Suppressor macrophage treated with lipopolysaccharide for 4 hours (primary cell): Measurements from ENCODE around the gene TNFAIP8L3.
"Not testable (repeated sequence)": the region's sequence is repeated elsewhere in the genome, so short reads cannot be mapped to it uniquely, and the experiment has no call there.

Experiments used
- DNase-seq: peaks from one replicate; pipeline ENCODE4 v3.0.0-alpha.2; 2020

The TNFAIP8L3 gene

DNA sequence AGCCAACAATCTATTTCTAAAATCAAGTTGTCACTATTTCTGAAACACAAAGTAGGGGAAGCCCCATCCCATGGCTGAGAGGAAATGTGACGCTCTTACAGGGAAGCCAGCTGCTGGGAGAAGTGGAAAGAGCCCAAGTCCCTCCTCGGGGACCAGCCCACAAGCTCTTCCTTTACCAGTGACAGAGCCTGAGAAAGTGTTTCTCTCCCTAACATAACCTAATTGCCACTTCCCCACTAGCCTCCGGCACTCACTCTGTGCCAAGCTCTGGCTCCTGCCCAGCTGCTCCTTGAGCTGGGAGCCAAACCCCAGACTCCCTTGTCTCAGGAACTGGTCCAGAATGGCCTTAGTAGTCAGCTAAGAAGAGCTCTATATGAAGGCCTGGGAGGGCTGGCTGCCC lies 42.9 kb downstream of the TNFAIP8L3 start:
- DNase-seq, result peak; percentile 77

DNA sequence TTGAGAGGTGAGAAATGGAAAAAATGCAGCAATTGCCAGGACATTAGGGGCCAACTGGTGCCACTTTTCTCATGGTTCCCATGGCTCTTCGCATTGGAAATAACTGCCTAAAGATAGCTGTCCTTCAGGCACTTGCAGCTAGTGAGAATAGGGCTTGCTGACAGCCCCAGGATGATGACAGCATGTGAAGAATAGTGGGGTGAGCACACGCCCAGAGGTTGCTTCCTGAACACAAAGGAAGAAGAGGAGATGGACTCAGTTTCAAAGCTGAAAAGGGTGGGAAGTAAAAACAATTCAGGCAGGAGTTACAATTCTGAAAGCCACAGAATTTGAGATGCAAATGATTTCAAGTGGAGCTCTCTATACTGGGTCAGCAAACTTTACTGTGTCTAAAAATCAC lies 45.6 kb downstream of the TNFAIP8L3 start:
- peak; percentile 33 for DNase-seq

DNA sequence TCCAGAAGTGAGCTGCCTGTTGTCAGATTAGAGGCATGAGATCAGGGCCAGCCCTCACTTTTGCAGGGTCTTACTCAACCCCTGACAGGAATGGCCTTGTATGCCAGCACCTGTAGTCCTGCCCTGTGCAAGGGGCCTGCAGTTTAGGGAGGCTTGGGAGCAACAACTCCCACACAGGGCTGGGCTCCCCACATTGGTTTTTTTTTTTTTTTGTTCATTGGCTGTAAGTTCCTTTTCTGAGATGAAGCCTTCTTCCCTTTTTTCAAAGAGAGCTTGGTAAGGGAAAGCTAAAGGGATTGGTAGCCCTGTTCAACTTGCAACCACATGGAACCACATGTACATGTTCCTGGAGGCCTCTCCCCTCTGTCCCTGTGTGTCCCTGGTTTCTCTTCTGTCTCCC lies 46.4 kb downstream of the TNFAIP8L3 start:
- DNase-seq, result peak; percentile 51

DNA sequence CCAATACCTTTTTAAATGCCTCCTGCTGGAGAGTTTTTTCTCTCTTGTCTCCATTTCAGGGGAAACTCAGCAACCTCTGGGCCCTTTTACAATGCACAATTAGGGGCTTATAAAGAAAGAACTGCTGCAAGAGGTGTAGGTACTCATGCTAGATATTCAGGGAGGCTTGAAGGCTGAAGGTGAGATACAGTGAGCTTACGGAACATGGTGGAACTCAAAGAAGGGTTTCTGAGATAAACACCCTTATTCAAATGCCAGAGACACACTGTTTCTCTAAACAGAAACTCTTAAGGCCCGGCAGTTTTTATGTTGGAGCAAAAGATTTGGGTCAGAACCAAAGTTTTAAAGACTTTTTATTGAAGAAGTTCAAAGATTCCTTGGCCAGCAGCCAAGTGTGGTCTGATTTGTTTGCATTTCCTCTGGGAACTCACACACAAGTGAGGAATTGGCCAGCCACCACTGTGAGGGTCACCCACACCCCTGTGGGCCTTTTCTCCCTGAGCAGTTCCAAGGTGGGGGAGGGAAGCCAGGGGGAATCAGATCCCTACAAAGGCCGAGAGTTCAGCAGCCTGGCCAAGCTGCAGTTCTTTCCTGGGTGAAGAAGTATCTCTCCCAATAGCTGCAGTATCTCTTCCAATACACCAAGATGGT lies 47.8 kb downstream of the TNFAIP8L3 start:
- no peak for DNase-seq

DNA sequence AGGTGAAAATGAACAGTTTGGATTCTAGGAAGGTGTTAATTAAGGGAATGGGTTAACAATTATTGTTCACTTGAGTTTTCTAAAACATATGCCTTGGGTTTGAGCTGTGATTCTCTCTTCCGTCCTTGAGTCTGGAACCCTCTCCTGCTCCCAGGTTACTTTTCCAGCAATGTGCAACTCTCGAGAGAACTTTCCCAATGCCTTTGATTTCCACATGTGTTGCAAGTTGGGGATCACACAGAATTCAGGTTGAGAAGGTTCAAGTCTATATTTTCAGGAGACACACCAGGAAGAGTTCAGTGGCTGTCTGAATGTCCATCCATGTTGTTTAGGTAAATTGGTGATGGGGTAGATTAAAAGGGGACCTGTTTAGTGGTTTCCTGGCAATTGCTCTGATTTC lies 48.7 kb downstream of the TNFAIP8L3 start:
- no peak for DNase-seq

DNA sequence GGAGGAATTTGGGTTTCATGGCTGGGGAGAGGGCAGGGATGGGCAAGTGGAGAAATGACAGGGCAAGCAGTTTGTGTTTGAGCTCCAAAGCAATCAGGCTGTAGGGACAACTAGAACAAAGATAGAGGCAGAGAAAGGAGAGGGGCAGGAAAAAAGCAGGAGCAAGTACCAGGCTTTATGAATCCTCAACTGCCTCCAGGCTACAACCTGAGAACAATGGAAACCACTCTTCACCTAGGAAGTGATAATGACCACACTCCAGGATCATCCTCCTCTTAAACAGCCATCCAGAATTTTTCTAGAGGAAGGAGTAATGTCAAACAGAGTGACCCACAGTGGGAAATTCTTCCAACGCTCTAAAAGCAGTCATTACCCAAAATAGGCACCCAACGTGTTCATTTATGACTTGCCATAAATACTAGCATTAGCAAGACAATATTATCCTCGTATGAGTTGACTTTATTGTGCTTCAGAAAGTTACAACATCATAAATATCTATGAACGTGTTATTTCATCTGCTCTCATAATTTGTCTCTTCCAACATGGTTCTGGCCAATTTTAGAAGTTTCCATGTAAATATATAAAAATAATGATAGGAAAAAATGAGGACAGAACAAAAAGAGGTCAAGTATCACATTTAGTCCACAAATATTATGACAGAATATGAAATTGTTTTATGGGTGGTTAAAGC lies 50.5 kb downstream of the TNFAIP8L3 start:
- DNase-seq, result no peak

DNA sequence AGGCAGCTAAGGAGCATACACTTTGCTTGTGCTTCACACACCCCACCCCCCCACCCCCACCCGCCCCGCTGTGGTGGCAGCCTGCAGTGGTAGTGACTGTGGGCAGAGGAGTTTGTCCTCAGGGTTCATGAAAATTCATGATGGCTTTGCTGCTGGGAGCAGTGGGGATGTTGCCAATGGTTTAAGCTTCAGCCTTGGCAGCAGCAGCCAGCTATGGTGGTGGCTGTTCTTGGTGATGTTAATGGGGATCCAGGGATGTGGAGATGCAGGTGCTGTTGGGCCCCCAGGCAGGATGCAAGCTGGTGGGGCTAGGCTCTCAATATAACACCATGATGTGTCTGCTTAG lies 55.8 kb downstream of the TNFAIP8L3 start:
- DNase-seq, result no peak

DNA sequence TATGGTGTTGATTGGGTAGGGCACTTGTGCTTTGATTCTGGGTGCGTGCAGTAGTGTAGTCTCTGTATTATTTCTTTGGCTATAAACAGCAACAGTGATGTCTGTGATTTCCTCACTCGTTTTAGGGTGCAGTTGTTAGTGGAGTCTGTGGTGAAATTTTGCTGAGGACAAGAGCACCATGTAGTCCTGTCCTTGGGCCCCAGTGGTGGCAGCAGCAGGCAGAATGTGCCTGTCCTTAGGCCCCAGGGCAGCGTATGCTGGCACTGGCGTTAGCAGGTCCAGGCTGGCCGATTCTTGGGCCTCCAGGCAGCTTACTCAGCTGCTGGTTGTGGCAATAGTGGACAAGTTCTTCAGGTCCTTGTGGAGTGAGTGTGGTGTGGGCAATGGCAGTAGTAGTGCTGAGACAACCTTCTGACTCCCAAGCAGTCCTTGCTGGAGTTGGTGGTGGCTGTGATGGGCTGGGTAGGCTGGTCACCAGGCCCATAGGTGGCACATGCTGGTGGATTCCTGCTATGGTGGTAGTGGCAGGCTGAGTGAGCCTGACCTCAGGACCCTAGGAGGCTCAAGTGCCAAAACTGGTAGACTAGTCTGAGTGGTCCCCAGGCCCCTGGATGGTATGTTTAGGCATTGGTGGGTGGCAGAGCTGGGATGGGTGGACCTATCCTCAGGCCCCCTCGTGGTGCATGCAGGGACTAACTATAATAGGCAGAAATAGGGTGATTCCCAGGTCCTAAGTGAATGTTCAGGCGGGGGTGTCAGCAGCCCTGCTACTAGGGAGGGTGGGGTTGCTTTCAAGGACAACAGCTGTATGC lies 56.3 kb downstream of the TNFAIP8L3 start:
- DNase-seq, result no peak

DNA sequence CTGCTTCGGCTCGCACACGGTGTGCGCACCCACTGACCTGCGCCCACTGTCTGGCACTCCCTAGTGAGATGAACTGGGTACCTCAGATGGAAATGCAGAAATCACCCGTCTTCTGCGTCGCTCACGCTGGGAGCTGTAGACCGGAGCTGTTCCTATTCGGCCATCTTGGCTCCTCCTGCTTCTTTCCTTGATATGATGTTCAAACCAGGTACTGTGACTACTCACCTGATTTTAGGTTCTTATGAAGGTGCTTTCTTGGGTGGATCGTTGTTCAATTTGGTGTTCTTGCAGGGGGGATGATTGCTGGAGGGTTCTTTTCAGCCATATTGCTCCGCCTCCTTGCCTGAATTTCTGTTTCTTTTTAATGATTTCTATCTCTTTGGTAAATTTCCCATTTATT lies 57.2 kb downstream of the TNFAIP8L3 start:
- DNase-seq, result not testable (repeated sequence)

DNA sequence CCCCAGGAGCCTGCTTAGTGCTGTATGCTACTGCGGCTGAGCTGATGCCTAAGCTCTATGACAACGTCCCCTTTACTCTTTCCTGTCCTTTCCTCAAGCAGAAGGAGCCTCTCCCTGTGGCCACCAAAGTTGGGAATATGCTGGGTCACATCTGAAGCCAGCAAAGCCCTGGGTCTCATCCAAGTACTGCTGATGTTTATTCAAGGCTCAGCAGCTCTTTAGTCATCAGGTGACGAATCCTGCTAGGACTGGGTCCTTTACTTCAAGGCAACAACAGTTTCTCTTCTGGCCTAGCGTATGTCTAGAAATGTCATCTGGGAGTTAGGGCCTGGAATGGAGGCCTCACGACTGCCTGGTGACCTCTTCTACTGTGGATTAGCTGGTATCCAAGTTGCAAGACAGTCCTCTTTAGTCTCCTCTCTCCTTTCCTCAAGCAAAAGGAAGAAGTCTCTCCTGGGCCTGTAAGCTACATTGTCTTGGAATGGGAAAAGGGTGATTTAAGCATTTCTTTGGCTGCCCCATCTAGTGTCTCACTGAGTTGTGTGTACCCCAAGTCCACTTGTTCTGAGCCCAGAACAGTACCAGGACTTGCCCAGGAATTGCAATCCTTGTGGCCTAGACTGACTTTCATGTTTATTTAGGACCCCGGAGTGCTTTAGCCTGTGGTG lies 63.9 kb downstream of the TNFAIP8L3 start:
- DNase-seq, result no peak

DNA sequence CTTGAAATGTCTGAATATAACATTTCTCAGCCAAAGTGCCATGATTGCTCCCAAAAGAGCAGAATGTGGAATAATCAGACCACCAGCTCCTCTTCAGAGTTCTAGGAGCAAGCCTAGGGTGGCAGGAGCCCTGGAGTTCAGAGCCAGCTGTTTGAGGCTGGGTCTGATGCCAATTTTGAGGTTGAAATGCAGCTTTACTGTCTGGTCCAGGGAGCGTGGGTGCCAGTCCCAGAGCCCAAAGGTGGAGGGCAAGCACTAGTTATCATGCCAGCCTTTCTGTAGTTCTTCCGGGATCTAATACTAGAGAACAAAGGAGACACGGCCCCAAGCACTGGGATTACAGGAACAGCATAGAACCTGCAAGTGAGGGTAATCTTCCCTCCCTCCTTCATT lies 69.3 kb downstream of the TNFAIP8L3 start:
- no peak for DNase-seq

DNA sequence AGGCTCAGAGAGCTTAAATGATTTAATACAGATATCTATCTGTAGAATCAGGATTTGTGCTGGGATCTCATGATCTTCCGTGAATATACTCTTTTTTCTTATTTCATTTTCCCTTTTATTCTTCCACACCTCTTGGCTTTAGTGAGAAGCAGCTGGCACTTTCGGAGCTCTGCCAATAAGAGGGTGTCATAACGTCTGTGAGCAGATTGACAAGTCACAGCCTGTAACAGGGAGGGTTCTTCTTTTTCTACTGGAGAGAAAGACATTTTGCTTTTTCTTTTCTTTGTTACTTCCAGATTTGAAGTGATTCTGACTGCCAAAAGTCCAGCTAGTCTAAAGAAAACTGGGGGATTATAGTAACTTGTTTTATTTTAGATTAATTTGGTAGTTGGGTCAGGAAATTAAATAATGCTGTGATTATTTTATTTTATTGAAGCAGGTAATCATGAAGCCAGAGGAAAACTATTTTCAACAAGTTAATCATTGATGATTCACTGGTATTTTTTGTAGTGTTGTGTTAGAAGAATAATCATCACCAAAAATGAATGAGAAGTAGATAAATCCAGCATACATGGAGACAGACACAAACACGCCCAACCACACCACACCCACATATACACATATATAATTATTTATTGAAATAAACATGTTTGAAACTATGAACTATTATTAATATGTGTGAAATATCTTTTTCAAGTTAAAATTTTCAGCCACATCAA lies 69.8 kb downstream of the TNFAIP8L3 start:
- DNase-seq, result no peak

DNA sequence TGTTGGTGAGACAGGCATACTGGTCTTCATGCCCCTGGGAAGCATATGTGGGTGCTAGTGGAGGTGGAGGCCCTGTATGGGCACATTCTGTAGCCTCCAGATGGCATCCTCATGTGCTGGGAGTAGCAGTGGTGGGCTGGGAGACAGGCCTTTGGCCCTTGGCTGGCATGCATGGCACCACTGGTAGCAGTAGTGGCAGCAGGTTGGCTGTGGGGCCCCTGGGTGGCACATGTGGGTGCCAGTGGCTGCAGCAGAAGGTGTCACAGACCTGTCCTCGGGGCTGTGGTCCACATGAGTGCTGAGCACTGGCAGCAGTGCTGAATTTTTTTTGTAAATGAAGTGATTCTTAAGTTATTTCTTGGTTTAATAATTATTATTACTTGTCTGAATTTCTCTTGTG lies 71.2 kb downstream of the TNFAIP8L3 start:
- DNase-seq, result no peak

DNA sequence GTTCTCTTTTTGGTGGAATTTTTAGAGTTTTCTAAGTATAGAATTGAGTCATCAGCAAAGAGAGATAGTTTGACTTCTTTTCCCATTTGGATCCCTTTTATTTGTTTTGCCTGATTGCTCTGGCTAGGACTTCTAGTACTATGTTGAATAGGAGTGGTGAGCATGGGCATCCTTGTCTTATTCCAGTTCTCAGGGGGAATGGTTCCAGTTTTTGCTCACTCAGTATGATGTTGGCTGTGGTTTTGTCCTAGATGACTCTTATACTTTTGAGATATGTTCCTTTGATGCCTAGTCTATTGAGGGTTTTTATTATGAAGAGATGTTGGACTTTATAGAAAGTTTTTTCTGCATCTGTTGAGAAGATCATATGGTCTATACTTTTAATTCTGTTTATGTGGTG lies 72.5 kb downstream of the TNFAIP8L3 start:
- DNase-seq, result no peak

DNA sequence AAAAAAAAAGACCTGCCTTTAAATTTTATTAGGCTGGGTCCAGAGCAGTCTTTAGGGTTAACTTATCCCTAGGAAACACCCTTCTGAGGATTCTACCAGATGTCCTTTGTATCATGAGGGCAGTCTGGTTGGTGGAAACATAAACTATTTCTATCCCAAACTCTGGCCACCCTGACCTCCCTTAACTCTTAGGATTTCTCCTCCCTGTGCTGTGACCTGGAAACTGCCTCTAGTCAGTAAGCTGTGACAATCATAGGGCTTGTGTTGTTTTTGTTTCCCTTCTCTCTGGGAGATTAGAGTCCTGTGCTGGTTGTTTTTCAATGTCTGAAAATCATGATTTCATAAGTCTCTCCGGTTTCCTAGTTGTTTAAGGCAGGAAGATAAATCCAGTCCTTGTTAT lies 78.1 kb downstream of the TNFAIP8L3 start:
- no peak for DNase-seq

DNA sequence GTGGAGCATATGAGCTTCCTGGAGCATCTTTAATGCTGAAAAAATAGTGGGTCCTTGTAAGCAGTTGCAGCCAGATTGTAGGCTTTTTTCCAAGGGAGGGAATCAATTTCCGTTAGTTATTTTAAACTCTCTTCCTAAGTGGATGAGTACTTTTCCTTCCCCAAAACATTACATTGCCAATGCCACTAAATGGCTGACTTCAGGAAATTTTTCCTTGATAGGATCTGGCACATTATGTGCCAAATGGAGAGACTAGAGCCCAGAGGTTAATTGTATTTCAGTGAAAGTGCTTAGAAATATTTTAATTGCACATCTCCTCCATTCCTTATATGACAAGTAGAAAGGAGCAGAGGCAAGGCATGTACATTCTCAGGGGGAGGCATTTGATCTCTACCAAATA lies 83.5 kb downstream of the TNFAIP8L3 start:
- DNase-seq, result no peak

DNA sequence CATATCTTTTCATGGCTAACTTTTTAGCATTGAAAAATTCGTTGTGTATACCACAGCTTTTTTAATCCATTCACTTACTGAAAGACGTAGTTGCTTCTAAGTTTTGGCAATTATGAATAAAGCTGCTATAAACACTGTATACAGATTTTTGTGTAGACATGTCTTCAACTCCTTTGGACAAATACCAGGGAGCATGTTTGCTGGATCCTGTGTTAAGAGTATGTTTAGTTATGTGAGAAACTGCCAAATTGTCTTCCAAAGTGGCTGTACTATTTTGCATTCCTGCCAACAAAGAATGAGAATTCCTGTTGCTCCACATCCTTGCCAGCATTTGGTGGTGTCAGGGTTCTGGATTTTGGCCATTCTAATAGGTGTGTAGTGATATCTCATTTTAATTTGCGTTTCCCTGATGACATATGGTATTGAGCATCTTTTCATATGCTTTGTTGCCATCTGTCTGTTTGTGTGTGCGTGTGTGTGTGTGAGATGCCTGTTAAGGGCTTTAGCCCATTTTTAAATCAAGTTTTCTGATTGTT lies 87.5 kb downstream of the TNFAIP8L3 start:
- DNase-seq, result no peak
